ENCODE results near the gene ASCC1.

Gene ASCC1

DNA sequence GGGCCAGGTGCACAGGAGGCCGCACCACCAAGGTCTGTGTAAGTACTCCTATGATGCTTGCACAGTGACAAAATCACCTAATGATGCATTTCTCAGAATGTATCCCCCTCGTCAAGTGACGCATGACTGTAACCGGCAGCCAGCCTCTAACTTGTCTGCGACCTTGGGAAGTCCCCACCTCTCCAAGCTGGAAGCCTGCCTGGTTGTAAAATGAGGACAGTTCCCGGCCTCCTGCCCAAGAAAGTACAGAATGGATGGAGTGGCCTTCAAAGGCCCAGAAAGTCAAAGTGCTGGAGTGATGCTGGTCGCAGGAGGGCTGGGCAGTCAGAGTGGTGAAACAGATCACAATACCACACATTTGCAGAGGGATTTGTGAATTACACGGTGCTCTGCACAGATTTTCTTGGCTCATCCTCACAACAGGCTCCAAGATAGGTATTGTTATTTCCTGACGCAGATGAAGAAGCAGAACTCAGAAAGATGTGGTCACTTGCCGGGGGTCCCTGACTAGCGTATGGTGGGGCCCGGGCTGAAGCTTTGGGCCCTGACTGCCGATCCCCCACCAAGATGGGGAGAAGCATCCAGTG lies 150.5 kb downstream of the ASCC1 start:
- DNase-seq (ENCODE audit: low spot score), result no peak

DNA sequence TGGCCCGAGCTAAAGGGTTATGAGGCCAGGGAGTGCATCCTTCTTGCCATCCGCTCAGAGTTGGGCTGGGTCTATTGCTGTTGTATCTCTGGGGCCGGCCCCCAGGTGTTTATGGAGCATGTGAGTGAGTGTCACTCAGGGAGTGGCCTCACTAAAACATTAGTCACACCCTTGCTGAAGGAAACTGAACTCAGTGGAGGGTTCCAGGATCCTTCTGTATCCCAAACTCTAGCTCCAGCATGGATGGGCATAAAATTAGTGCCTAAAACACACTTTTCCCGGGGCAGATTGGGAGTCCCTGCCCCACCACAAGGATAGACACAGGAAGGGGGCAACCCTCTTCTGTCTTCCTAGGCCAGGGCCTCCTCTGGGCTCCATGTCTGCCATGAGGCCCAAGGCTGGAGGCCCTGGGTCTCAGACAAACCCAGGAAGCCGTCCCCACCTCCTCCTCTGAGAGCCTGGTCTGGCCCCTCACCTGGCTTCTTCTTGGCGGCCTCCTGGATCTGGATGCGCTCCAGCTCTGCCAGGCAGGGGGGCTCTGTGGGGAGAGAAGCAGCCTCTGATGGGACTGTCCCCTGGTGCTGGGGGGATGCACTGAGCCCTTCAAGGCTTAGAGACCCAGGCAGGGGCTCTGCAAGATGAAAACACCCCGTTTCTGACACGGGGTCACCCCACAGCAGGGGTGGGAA lies 152.2 kb downstream of the ASCC1 start:
- DNase-seq (ENCODE audit: low spot score), result no peak

DNA sequence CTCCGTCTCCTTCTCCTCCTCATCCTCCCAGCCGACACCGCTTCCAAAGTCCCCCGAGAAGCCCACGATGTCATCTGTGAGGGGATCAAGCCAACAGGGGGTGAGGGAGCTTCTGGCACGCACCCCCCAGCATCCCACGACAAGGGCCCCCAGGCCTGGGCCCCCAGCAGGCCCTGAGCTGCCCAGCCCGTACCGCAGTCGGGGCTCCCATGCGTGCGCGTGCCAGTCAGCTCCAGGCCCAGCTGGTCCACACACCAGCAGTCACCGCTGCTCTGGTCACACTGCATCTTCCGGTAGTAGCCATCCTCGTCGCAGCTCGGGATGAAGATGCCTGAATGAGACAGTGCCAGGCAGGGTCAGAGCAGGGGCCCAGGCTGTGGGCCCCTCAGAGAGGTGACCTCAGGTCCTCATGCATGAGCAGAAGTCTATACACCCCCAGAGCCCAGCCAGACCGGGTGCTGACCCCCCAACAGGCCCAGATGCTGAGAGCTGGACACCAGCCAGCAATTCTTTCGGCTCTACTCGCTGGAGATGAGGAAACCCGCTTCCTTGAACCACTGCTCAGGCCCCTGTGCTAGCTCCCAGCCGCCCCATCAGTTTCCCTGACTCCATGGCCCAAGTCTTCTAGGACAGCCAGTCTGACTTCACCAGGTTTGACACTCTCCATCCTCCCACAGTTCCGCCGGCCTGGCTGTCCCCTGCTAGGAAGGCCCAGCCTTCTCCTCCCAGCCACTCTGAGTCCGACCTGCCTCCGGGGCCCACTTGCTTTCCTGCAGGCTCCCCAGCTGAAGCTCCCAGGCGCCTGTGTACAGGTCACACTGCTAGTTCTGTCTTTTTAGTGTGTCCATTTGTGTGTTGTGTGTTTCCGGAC lies 153.0 kb downstream of the ASCC1 start:
- DNase-seq (ENCODE audit: low spot score), result no peak

DNA sequence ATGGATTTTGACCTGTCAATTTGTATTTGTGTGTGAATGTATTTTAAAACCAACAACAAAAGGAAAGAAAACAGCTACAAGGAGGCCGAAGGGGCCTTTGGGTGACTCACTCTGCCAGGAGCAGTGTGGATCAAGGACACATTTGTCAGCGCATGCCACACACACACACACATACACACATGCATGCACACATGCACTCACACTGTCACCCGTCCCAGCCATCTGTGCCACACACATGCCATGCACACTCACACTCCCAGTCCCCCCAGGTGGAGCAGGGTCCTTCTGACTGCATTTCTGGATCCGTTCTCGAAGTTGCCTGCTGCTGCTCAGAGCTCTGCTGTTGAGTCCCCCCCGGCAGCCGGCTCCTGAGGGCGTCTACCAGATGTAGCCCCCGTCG lies 153.7 kb downstream of the ASCC1 start:
- no peak for DNase-seq (ENCODE audit: low spot score)

DNA sequence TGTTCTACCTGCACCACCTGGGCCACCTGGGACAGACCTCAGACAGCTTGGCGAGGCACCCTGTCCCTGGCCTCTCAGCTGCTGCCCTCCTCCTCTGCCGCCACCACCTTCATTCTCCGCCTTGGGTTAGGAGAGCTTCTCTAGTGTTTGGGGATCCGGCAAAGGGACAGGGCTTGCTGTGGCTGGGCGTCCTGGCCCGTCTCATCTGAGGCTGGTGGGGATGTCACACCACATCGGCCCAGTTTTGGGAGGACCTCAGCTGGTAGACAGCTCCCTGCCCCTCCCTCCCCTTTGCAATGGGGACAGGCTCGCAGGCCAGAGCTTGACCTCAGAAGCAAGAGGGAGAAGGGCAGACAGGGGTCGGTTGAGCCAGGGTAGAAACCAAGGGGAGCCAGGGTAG lies 154.1 kb downstream of the ASCC1 start:
- DNase-seq (ENCODE audit: low spot score), result no peak

DNA sequence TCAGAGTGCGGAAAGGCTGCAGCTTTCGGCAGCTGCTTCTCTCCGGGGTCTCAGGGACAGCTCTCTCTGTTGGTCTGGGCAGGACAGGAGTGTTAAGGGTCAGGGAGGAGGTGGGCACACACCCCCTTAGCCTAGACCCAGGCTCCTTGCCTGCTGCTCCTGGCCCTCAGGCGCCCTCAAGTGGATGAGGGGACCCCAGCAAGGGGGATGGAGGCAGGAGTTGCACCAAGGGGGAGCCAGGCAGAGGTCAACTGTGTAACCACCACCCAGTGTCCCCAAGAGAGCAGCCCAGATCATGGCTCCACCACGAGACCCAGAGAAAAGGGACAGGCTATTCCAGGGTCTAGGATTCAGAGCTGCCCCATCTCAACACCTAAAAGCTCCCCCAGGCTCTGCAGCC lies 154.6 kb downstream of the ASCC1 start:
- DNase-seq (ENCODE audit: low spot score), result no peak

DNA sequence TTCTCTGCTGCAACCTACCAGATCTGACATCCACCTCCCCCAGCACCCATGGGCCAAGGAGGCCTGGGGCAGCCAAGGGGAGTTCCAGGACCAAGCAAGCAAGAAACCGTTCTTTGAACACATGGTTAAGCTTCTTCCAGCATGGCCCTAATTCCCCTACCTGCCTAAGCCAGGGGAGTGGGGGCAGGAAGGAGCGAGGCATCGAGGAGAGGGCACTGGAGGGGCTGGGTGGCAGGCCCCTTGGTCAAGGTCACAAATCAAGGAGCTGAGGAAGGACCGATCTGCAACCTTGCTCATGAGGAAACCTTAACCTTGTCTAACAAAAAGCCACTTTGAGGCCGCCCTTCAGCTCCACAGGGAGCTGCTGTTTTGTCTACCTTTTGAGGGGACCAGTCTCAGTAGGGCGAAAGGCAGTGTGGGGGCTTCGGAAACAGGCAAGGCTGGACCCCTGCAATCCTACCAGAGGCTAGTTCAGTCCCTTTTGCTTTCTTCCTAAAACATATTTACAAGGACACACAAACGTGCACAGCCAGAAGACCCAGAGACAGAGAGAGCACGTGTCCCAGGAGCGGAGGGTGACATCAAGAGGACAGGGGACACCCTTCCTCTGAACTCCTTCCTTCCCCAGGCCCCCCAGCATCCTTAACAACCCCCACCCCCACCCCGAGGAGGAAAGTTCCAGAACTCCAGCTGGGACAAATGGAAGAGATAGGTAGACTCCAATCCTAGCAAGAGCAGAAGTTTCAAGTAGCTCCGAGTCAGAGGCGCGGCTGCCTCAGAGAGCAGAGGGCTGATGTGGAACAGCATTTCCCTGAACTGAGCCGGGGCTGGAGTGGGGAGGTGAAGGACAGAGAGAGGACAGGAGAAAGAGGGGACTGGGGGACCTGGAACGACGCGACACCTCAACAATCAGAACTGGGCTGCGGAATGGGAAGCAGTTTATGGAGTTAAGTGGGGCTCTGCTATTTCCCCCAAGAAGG lies 155.9 kb downstream of the ASCC1 start:
- DNase-seq (ENCODE audit: low spot score), result no peak

DNA sequence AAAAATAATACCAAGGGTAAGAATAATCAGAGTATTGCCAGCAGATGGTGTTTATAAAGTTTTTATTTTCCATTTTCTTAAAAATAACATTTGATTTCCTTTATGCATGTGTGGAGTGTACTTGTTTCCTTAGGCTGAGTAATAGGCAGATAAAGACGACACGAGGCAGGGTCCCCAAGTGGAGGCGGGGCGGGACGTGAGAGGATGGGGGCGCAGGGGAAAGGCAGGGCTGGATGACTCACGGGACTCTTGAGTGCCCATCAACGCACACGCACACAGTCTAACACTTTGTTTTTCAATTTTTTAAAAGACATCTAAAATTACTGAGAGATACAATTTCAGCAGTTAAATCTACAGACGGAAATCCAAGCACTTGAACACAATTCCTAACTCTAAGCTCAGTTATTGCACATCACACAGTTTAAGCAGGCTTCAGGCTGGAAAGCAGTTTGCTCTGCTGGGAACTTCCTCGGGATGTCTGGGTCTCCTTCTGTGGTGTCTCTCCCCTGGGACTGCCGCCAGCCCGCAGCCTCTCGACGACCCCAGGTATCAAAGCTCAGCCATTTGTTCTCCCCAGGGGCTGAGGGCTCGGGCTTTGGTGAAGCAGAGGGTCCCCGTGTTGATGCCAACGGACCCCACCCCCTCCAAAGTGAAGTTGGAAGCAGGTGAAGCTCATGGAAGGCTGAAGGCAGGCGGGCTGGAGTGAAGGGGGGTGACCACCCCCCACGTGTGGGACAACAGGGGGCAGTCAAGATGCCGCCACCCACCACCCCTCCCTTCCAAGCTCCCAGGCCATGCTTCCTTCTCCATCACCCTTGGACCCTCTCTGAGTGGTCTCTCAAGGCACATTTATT lies 156.9 kb downstream of the ASCC1 start:
- peak; percentile 24 for DNase-seq (ENCODE audit: low spot score)

DNA sequence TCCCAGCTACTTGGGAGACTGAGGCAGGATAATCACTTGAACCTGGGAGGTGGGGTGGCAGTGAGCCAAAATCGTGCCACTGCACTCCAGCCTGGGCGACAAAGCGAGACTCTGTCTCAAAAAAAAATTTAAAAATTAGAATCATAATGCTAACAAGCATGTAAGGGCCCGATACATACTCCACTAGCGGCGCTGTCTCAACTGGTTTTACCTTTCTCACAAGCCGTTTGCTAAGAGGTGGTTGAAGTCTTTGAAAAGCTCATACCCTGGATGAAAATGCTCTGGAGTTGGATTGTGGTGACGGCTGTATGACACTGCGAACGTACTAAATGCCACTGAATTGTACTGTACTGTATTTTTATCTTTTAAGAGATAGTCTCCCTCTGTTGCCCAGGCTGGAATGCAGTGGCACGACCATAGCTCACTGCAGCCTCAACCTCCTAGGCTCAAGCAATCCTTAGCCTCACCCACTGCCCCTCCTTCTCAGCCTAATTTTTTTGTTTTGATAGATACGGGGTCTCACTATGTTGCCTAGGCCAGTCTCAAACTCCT lies 157.7 kb downstream of the ASCC1 start:
- no peak for DNase-seq (ENCODE audit: low spot score)

DNA sequence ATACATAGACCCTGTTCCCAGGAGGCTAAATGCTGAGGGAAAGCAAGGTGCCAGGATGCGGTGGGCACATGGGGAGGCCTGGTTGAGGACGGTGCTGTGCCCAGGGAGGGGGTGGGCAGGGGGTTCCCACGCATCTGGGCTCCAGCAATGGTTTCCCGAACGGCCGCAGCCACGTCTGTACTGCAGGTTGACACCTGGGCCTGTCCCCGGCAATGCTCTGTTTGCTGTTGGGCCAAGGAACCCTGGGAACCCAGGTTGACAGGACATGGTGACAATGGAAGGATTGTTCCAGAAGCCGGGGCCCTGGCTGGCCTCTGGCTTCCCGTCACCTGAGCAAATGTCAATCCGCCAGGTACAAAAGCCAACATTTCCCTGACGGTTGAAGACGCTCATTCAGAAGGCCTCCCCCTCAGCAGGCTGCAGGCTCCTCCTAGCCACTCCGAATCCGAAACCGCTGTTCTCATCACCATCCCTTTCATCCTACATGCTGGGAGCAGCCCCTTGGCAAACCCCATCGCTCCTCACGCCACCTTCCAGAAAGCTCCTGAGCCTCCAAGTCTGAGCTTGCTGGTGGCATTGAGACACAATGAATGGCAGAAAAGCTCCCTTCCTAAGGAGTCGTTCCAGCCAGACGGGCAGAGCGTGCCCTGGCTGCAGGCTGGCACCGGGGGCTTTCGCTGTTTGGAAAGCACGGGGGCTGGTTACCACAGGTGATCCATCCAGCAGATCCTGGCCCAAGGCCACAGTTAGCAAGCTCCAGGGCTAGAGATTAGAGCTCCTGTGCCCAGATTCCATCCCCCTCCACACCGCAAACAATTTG lies 158.9 kb downstream of the ASCC1 start:
- no peak for DNase-seq (ENCODE audit: low spot score)

DNA sequence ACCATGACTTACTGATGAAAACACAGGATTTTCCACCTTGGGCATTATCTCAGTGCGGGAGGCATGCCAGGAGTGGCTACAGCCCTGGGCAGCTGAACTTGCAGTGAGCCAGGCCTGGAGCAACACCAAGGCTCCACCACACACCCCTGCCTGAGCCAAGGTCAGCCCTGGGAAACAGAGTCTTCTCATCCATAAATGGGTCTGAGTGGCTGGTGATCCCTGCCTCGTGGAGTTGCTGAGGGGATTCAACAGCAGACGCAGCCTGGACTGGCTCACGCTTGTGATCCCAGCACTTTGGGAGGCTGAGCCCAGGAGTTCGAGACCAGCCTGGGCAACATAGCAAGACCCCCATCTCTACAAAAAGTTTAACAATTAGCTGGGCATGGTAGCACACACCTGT lies 160.0 kb downstream of the ASCC1 start:
- DNase-seq (ENCODE audit: low spot score), result no peak

DNA sequence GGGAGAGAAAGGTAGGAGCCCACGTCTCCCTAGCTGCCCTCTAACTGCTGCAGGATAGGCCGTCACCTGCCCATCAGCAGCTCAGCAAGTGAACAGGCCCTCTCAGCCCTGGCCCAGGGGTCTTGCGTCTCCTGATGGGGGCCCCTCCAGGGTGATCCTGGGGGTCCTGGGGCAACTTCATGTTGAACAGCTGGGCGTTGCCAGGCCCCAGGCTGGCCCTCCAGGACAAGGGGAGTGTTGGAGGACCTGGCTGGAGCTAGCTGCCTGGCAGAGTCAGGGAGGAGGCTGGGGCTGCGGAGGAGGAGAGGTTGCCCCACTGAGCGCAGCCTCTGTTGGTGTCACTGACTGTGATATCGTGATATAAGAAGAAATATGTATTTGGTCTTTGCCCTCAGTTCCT lies 162.4 kb downstream of the ASCC1 start:
- DNase-seq (ENCODE audit: low spot score), result no peak

DNA sequence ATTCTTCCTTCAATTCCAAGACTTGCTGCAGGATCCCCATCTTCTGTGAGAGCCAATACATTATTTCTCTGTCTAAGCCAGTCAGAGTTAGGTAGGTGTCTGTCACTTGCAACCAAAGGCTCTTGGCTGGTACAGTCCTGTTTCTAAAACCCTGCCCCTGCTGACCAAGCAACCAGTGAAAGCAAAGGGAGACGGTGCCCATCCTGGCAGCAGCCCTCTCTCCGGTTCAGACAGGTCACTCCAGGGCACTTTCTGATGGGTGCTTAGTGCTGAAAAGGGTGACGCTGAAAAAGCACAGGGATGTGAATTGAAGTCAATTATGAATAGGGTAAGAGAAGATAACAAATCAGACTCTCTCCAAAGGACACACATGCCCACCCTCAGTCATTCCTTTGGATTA lies 165.2 kb downstream of the ASCC1 start:
- DNase-seq (ENCODE audit: low spot score), result no peak

DNA sequence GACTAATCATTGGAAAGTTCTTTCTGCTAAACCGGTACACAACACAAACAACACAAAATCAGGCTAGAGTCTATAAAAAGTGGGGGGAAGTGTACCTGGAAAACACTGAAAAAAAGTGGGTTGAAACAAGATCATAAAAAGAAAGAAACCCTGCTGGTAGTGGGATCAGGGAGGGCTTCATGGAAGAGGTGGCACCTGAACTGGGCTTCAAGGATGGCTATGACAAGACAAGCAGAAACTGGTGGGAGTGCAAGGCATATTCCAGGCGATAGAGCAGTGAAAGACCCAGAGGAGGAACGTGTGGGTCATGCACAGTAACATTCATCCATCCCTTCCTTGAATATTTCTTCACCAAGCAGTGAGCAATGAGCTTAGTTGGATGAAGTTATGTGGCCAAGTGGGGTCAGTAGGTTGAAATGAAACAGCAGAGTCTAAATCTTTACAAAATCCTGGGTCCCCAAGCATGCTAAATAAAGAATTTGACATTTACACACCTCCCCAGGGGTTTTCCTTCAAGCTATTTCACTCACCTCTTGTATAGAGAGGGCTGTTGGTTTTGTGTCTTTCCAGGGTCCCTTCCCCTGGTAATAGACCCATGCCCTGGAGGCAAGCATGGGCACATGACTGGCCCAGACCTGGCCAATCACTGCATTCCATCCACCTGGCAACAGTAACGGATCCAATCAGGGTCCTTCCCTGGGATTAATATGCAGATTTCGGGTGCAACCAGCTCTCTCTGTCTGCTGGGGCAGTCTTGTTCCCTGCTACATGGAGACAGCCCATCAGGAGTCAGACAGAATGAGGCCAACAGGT lies 165.9 kb downstream of the ASCC1 start:
- DNase-seq (ENCODE audit: low spot score), result no peak

DNA sequence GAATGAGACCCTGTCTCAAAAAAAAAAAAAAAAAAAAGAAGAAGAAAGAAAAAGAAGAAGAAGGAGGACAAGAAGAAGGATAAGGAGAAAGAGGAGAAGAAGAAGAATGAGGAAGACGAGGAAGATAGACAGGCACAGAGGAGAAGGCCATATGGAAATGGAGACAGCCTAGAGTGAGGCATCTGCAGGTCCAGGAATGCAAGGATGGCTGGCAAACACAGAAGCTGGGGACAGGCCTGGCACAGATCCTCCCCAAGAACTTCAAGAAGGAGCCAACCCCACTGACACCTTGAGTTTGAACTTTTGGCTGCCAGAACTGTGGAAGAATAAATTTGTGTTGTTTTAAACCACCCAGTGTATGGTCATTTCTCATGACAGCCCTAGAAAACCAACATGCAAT lies 166.6 kb downstream of the ASCC1 start:
- DNase-seq (ENCODE audit: low spot score), result no peak

DNA sequence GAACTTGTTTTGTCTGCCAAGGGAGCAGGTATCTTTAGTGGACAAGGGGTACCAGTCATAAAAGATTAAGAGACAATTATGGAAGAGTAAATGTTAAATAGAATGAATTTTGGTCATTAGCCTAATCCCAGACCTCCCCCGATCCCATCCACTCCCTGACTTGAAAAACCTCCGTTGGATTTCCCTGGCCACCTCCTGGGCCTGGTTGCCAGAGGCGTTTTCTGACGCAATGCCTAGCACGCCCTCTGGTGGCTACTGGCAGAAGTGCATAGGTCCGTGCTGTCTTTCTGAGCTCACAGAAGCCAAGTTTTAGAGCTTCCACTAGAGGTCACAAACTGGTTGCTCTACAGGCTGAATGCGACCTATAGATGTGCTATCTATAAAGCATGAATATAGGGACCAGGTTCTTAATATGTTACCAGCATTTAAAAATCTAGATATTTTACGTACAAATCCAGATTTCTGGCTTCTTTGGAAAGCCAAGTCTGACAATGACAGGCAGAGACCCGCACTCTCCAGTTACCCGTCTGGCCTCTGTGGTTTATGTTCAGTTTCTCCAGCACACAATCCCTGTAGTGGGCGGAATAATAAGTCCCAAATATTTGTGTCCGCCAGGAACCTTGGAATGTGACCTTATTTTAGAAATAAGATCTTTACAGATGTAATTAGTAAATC lies 167.5 kb downstream of the ASCC1 start:
- DNase-seq (ENCODE audit: low spot score), result peak; percentile 91
